Activated naive CD4-positive, alpha-beta T cell treated with anti-CD3 and anti-CD28 coated beads for 36 hours (primary cell): ENCODE results near the gene ABI3BP. TPM values are rescaled to one million over a fixed set of nuclear protein-coding genes. Genes with fewer than 3 reads are reported as not detected.
"Not testable (repeated sequence)": the region's sequence is repeated elsewhere in the genome, so short reads cannot be mapped to it uniquely, and the experiment has no call there.

Experiments
- CTCF ChIA-PET: fragments of 350-600 bp; sonication (Branson Sonifier 250); formaldehyde crosslinking; loops from one replicate; lab custom pipeline; 2021; ENCODE audit warnings: antibody characterized with exemption; lab: Charles Lee
- DNase-seq: peaks from one replicate; pipeline ENCODE4 v3.0.0-alpha.2; 2020
- H3K27ac Mint-ChIP-seq: one replicate; pipeline ENCODE4 v1.8.0; 2021; ENCODE audit warnings: mild to moderate bottlenecking, mixed read lengths
- H3K27me3 Mint-ChIP-seq: one replicate; pipeline ENCODE4 v1.8.0; 2021; ENCODE audit warnings: low read depth, mixed read lengths
- H3K36me3 Mint-ChIP-seq: one replicate; pipeline ENCODE4 v1.8.0; 2021; ENCODE audit warnings: low read depth, mixed read lengths
- H3K4me1 Mint-ChIP-seq: one replicate; pipeline ENCODE4 v1.8.0; 2021; ENCODE audit warnings: low read depth, mixed read lengths
- H3K4me3 Mint-ChIP-seq: one replicate; pipeline ENCODE4 v1.8.0; 2021; ENCODE audit warnings: mild to moderate bottlenecking, moderate library complexity, mixed read lengths
- H3K9me3 Mint-ChIP-seq: one replicate; pipeline ENCODE4 v1.8.0; 2021; ENCODE audit warnings: mixed read lengths
- intact Hi-C: fragments of 100-400 bp; cut with micrococcal nuclease; formaldehyde crosslinking; loops from one replicate; pipeline ENCODE4 v1.15.1; 2023
- total RNA-seq, 2 experiments: library from RNA; stranded (reverse); gene quantifications; one replicate each; pipeline ENCODE4 v1.2.3, GENCODE V29; 2021

The ABI3BP gene
- not detected for total RNA-seq

- CTCF ChIA-PET: interaction anchor here (1.2 kb wide), 1 partner anchor 77 kb away, joined by 3 read pairs; no protein-coding TSS in a partner anchor
- H3K9me3 Mint-ChIP-seq: no peaks in the 10 kb centered on the region
- H3K27ac Mint-ChIP-seq: no peak within 1 kb of the TSS
- H3K4me3 Mint-ChIP-seq: no peak within 1 kb of the TSS
- intact Hi-C loops: no loop called here
- DNase-seq: peak; percentile 24
- H3K36me3 Mint-ChIP-seq: no peaks in the 10 kb centered on the region
- peaks cover 5% of the 10 kb centered on the region for H3K4me1 Mint-ChIP-seq
- H3K27me3 Mint-ChIP-seq: peaks cover 16% of the 10 kb centered on the region
Observed at GRCh38 chr3:100993309-100993708, at the start of gene ABI3BP. Gene ABI3BP (minus strand): TSS chr3:100993421. CDS start chr3:100993384, 37 bp downstream.

DNA sequence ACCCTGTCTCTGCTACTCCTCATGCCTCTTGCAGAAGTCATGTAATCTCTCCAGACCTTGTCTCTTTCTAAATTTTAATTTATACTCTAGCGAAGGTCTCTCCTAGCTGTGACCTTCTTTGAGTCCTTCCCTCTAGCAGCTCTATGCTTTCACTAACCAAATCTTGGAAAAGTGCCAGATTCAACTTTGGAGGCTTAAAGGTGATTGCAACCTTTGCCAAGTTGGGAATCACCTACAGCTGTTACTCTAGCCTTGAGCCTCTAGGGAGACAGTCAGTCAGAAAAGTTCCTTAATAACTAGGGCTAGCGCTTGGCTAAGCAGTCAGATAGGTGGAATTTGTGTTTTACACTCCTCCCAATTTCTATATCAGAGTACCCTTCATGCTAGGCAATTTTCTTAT is 46.1 kb upstream of the ABI3BP start:
- H3K4me3 Mint-ChIP-seq: no peak overlapping the region
- DNase-seq: no peak
- CTCF ChIA-PET: no interaction called here
- H3K27me3 Mint-ChIP-seq: peaks cover 13% of the 10 kb centered on the region
- no peaks in the 10 kb centered on the region for H3K4me1 Mint-ChIP-seq
- no peak overlapping the region for H3K27ac Mint-ChIP-seq
- H3K36me3 Mint-ChIP-seq: no peaks in the 10 kb centered on the region
- no peaks in the 10 kb centered on the region for H3K9me3 Mint-ChIP-seq
- intact Hi-C loops: no loop called here

- H3K36me3 Mint-ChIP-seq: no peaks in the 10 kb centered on the region
- intact Hi-C loops: no loop called here
- H3K9me3 Mint-ChIP-seq: no peaks in the 10 kb centered on the region
- no peak overlapping the region for H3K27ac Mint-ChIP-seq
- CTCF ChIA-PET: interaction anchor here (0.7 kb wide), 1 partner anchor 184 kb away, joined by 5 read pairs; no protein-coding TSS in a partner anchor
- no peak overlapping the region for H3K4me3 Mint-ChIP-seq
- no peak for DNase-seq
- H3K27me3 Mint-ChIP-seq: peaks cover 13% of the 10 kb centered on the region
- H3K4me1 Mint-ChIP-seq: no peaks in the 10 kb centered on the region
Observed at GRCh38 chr3:101038880-101039279, 45.7 kb upstream of the ABI3BP start.

DNA sequence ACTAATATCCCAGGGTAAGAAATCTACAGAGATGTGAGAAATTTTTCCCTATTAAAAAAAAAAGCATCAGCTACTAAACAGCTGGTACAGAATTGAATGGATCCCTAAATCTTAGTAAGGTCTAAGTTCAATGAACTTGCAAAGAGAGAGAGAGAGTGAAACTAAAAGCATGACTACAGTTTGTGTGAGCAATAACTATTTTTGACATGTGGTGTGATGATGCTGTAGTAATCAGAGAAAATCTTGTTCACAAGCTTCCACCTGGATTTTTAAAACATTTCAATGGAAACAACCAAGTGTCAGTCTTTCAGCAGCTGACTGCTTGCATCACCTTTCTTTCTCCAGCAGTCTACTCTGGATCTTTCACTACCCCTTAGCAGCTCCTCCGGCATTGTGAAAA is 45.2 kb upstream of the ABI3BP start:
- intact Hi-C loops: no loop called here
- H3K4me3 Mint-ChIP-seq: no peak overlapping the region
- no peaks in the 10 kb centered on the region for H3K9me3 Mint-ChIP-seq
- H3K4me1 Mint-ChIP-seq: no peaks in the 10 kb centered on the region
- CTCF ChIA-PET: interaction anchor here (0.7 kb wide), 1 partner anchor 185 kb away, joined by 5 read pairs; no protein-coding TSS in a partner anchor
- no peak overlapping the region for H3K27ac Mint-ChIP-seq
- H3K27me3 Mint-ChIP-seq: peaks cover 13% of the 10 kb centered on the region
- no peak for DNase-seq
- H3K36me3 Mint-ChIP-seq: no peaks in the 10 kb centered on the region

DNA sequence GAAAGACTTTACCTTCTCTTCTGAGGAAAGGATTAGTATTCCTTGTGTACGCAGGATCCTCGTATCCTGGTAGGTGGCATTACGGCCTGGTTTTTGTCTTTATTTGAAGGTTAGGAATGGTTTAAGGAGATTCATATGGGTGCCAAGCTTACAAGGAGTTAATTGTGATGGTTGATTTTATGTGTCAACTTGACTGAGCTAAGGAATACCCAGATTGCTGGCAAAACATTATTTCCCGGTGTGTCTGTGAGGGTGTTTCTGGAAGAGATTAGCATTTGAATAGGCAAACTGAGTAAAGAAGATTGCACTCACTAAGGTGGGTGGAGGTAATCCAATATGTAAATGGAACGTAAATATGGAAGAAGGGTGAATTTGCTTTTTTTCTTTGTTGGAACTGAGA is 44.4 kb upstream of the ABI3BP start:
- no peaks in the 10 kb centered on the region for H3K4me1 Mint-ChIP-seq

GRCh38 chr3:101036676-101037075 is 43.5 kb upstream of the ABI3BP start:
- CTCF ChIA-PET: no interaction called here
- Mint-ChIP-seq H3K9me3 (peaks cover 1% of the 10 kb centered on the region), H3K36me3 (no peaks in the 10 kb centered on the region), H3K4me3 (no peak overlapping the region), H3K4me1 (no peaks in the 10 kb centered on the region), H3K27me3 (peaks cover 17% of the 10 kb centered on the region), H3K27ac (no peak overlapping the region)
- DNase-seq: no peak
- intact Hi-C loops: no loop called here

More for the DNA sequence above, 44.4 kb upstream of the ABI3BP start:
- intact Hi-C loops: no loop called here
- CTCF ChIA-PET: no interaction called here
- Mint-ChIP-seq H3K36me3 (no peaks in the 10 kb centered on the region), H3K27ac (no peak overlapping the region), H3K4me3 (no peak overlapping the region), H3K27me3 (peaks cover 16% of the 10 kb centered on the region), H3K9me3 (no peaks in the 10 kb centered on the region)
- no peak for DNase-seq

GRCh38 chr3:101036213-101036618 is 43.0 kb upstream of the ABI3BP start:
- DNase-seq: no peak
- CTCF ChIA-PET: no interaction called here
- intact Hi-C loops: no loop called here

GRCh38 chr3:101027286-101027685 is 34.1 kb upstream of the ABI3BP start:
- H3K36me3 Mint-ChIP-seq: peaks cover 1% of the 10 kb centered on the region
- intact Hi-C loops: no loop called here
- no peak overlapping the region for H3K27ac Mint-ChIP-seq
- no peaks in the 10 kb centered on the region for H3K4me1 Mint-ChIP-seq
- peaks cover 30% of the 10 kb centered on the region for H3K27me3 Mint-ChIP-seq
- no peak for DNase-seq
- CTCF ChIA-PET: no interaction called here
- H3K9me3 Mint-ChIP-seq: peaks cover 13% of the 10 kb centered on the region
- no peak overlapping the region for H3K4me3 Mint-ChIP-seq

More at GRCh38 chr3:101036213-101036618, 43.0 kb upstream of the ABI3BP start:
- no peaks in the 10 kb centered on the region for H3K4me1 Mint-ChIP-seq
- no peaks in the 10 kb centered on the region for H3K36me3 Mint-ChIP-seq
- H3K27me3 Mint-ChIP-seq: peaks cover 18% of the 10 kb centered on the region
- H3K27ac Mint-ChIP-seq: no peak overlapping the region
- H3K4me3 Mint-ChIP-seq: no peak overlapping the region
- peaks cover 1% of the 10 kb centered on the region for H3K9me3 Mint-ChIP-seq

DNA sequence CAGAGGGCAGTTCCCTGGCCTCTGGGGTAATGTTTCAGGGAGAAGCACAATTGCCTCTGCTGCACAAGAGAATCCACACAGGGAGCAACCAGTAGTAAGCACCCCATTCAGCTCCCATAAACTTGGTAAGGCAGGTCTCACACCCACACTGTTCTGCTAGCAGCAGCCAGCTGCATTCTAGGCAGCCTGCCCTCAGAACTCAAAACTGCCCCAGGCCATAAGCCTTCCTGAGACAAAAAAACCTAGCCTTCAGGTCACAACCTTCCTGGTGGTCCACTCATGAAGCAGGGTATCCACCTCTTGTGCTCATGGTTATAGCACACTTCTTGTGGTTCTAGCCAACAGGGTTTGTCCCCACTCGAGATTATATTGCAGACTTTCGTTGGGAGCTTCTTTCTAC is 33.7 kb upstream of the ABI3BP start:
- DNase-seq: no peak
- H3K36me3 Mint-ChIP-seq: peaks cover 1% of the 10 kb centered on the region
- peaks cover 12% of the 10 kb centered on the region for H3K9me3 Mint-ChIP-seq
- peaks cover 31% of the 10 kb centered on the region for H3K27me3 Mint-ChIP-seq
- intact Hi-C loops: no loop called here
- no peak overlapping the region for H3K4me3 Mint-ChIP-seq
- H3K4me1 Mint-ChIP-seq: no peaks in the 10 kb centered on the region
- CTCF ChIA-PET: no interaction called here
- no peak overlapping the region for H3K27ac Mint-ChIP-seq

DNA sequence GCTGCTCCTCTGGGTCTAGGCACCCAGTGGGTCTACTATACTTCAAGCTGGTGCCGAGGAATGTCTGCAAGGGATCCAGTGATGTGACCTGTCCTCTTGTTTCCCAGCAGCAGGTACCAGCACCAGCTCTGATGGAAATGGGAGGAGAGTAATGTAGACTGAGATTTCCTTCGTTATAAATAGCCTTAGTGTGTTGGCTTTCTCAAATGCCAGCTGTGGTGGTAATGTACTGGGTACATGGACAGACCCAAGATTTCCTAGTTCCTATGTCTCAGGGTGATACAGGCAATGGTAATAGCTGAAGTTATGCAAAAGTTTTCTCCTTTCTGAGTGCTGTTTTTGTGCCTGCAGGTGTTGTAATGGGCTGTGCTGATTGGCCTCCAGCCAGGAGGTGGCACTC is 33.0 kb upstream of the ABI3BP start:
- CTCF ChIA-PET: no interaction called here
- Mint-ChIP-seq H3K9me3 (peaks cover 12% of the 10 kb centered on the region), H3K36me3 (peaks cover 1% of the 10 kb centered on the region), H3K27ac (no peak overlapping the region), H3K4me3 (no peak overlapping the region), H3K27me3 (peaks cover 28% of the 10 kb centered on the region), H3K4me1 (no peaks in the 10 kb centered on the region)
- intact Hi-C loops: no loop called here
- no peak for DNase-seq

- peaks cover 8% of the 10 kb centered on the region for H3K9me3 Mint-ChIP-seq
- peaks cover 24% of the 10 kb centered on the region for H3K27me3 Mint-ChIP-seq
- H3K27ac Mint-ChIP-seq: no peak overlapping the region
- CTCF ChIA-PET: no interaction called here
- intact Hi-C loops: no loop called here
- H3K36me3 Mint-ChIP-seq: peaks cover 1% of the 10 kb centered on the region
- no peaks in the 10 kb centered on the region for H3K4me1 Mint-ChIP-seq
- H3K4me3 Mint-ChIP-seq: no peak overlapping the region
- DNase-seq: no peak
Observed at GRCh38 chr3:101020351-101021015, 27.3 kb upstream of the ABI3BP start.

DNA sequence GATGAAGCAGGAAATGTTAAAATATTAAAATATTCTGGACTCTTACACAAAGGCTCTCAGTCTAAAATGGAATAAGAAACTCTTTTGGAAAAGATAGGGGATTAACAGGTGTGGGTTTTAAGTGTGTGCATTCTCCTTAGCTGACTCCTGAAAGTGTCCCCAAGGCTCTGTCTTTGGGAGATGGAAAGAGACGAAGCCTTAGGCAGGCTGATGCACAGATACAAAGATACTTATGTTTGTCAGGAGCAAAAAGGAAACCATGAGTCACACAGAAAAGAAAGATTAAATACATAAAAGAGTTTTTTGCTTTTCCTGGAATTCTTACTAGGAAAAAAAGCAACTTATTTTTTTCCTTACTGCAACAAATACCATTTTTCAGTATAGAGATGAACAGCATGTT is 23.8 kb upstream of the ABI3BP start:
- no peaks in the 10 kb centered on the region for H3K4me1 Mint-ChIP-seq
- H3K27me3 Mint-ChIP-seq: peaks cover 6% of the 10 kb centered on the region
- intact Hi-C loops: no loop called here
- no peaks in the 10 kb centered on the region for H3K36me3 Mint-ChIP-seq
- CTCF ChIA-PET: no interaction called here
- H3K9me3 Mint-ChIP-seq: peaks cover 2% of the 10 kb centered on the region
- no peak for DNase-seq
- no peak overlapping the region for H3K27ac Mint-ChIP-seq
- no peak overlapping the region for H3K4me3 Mint-ChIP-seq

DNA sequence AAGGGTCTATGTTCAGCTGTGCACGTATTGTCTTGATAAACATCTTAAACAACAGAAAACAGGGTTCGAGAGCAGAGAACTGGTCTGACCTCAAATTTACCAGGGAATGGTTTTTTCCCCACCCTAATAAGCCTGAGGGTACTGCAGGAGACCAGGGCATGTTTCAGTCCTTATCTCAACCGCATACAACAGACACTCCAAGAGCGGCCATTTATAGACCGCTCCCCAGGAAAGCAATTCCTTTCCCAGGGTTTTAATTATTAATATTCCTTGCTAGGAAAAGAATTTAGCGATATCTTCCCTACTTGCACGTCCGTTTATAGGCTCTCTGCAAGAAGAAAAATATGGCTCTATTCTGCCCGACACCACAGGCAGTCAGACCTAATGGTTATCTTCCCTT is 19.1 kb upstream of the ABI3BP start:
- H3K4me1 Mint-ChIP-seq, H3K36me3 Mint-ChIP-seq, intact Hi-C loops, DNase-seq, H3K4me3 Mint-ChIP-seq, H3K27ac Mint-ChIP-seq, CTCF ChIA-PET: not testable (repeated sequence)
- Mint-ChIP-seq H3K27me3 (peaks cover 20% of the 10 kb centered on the region), H3K9me3 (peaks cover 10% of the 10 kb centered on the region)
